A549 (cell line): ENCODE data around the gene SRPK2. TPM values are rescaled to one million over a fixed set of nuclear protein-coding genes. Genes with fewer than 3 reads are reported as not detected.

Experiments
- ATAC-seq, 2 experiments: fragments of 200-7000 bp in 1 of 2; fragments of >200 bp in 1 of 2; cut with Nextera tagmentation in 1 of 2; cut with Tn5 transposase in 1 of 2; 3 replicates each; pipeline versions ENCODE4 v1.8.0 to v1.9.1; 2018 to 2020; ENCODE audit warnings: mild to moderate bottlenecking in 1 of 2, moderate library complexity in 1 of 2
- CTCF ChIA-PET: fragments of 300-600 bp; sonication (Branson Sonifier 250); formaldehyde crosslinking; extraction: SDS; loops from one replicate; lab custom pipeline; 2021; ENCODE audit warnings: antibody characterized with exemption, inconsistent platforms; lab: Yijun Ruan, JAX
- POLR2A ChIA-PET: fragments of 350-600 bp; formaldehyde crosslinking; extraction: SDS; loops from one replicate; lab custom pipeline; 2021; ENCODE audit warnings: antibody characterized with exemption, inconsistent platforms; lab: Yijun Ruan, JAX
- DNase-seq, 2 experiments: peaks; one replicate each; pipeline versions ENCODE4 v3.0.0 to v3.0.0-alpha.2; 2011 to 2016; ENCODE audit warnings: low read depth in 1 of 2, low spot score in 1 of 2
- FAIRE-seq: peaks from 2 replicates; lab custom pipeline; 2011; peaks lifted over from hg19 to GRCh38; lab: Jason Lieb, UNC
- H3K27ac ChIP-seq, 2 experiments: fragments of >200 bp; sonication (Bioruptor Twin); formaldehyde crosslinking; 3 replicates each; pipeline ENCODE4 v1.5.1; 2016 to 2017
- H3K4me1 ChIP-seq: fragments of >200 bp; sonication (Bioruptor Twin); formaldehyde crosslinking; 3 replicates; pipeline ENCODE4 v1.6.1; 2016
- H3K4me2 ChIP-seq: fragments of >200 bp; sonication (Bioruptor Twin); formaldehyde crosslinking; 3 replicates; pipeline ENCODE4 v1.6.1; 2016
- H3K4me3 ChIP-seq: fragments of >200 bp; sonication (Bioruptor Twin); formaldehyde crosslinking; 3 replicates; pipeline ENCODE4 v1.5.1; 2016
- H3K9me3 ChIP-seq: fragments of >200 bp; sonication (Bioruptor Twin); formaldehyde crosslinking; 3 replicates; pipeline ENCODE4 v1.6.1; 2016
- CBX2 ChIP-seq: fragments of 200-600 bp; sonication (generic); IDR thresholded peaks from 2 replicates; pipeline ENCODE4 v1.6.1; 2016; ENCODE audit warnings: low read depth, mild to moderate bottlenecking, borderline replicate concordance
- CBX8 ChIP-seq: fragments of 200-600 bp; sonication (generic); IDR thresholded peaks from 2 replicates; pipeline ENCODE4 v1.6.1; 2016
- CHD4 ChIP-seq: fragments of 200-600 bp; sonication (generic); IDR thresholded peaks from 2 replicates; pipeline ENCODE4 v1.6.1; 2016; ENCODE audit warnings: antibody characterized with exemption, mild to moderate bottlenecking, borderline replicate concordance
- ELK1 ChIP-seq: fragments of 150-350 bp; IDR thresholded peaks from 2 replicates; pipeline ENCODE4 v1.6.1; 2014; ENCODE audit warnings: low read depth, mild to moderate bottlenecking, low read length
- EP300 ChIP-seq, 2 experiments: fragments of >200 bp; sonication (Bioruptor Twin); formaldehyde crosslinking; IDR thresholded peaks; 2 replicates in 1 of 2; 3 replicates in 1 of 2; pipeline ENCODE4 v1.6.1; 2016 to 2017
- FOSB ChIP-seq: fragments of 250-450 bp; sonication (Bioruptor Pico); IDR thresholded peaks from 2 replicates; pipeline ENCODE4 v1.5.0; 2020; ENCODE audit warnings: mild to moderate bottlenecking, moderate library complexity
- FOXS1 ChIP-seq: fragments of 250-450 bp; sonication (Bioruptor Pico); IDR thresholded peaks from 2 replicates; pipeline ENCODE4 v1.5.0; 2020; ENCODE audit warnings: mild to moderate bottlenecking, moderate library complexity
- HOXB13 ChIP-seq: fragments of 250-450 bp; sonication (Bioruptor Pico); IDR thresholded peaks from 2 replicates; pipeline ENCODE4 v1.5.0; 2020; ENCODE audit warnings: low read depth, mild to moderate bottlenecking, moderate library complexity
- JUN ChIP-seq, 2 experiments: fragments of >200 bp; sonication (Bioruptor Twin); formaldehyde crosslinking; IDR thresholded peaks; 2 replicates in 1 of 2; 3 replicates in 1 of 2; pipeline ENCODE4 v1.6.1; 2016 to 2017
- KDM1A ChIP-seq: fragments of 200-600 bp; sonication (generic); IDR thresholded peaks from 2 replicates; pipeline ENCODE4 v1.6.1; 2016; ENCODE audit warnings: low read depth, mild to moderate bottlenecking
- MAZ ChIP-seq: fragments of 150-350 bp; IDR thresholded peaks from 2 replicates; pipeline ENCODE4 v1.6.1; 2014; ENCODE audit warnings: antibody characterized with exemption, low read depth, low read length, borderline replicate concordance
- MYC ChIP-seq: IDR thresholded peaks from 2 replicates; pipeline ENCODE4 v1.6.1; 2012; ENCODE audit warnings: mild to moderate bottlenecking, inconsistent platforms, low read length, improper control_type of control experiment, borderline replicate concordance
- RAD21 ChIP-seq, 2 experiments: fragments of >200 bp in 1 of 2; sonication (Bioruptor Twin) in 1 of 2; formaldehyde crosslinking in 1 of 2; IDR thresholded peaks in 1 of 2; conservative IDR thresholded peaks in 1 of 2; 2 replicates in 1 of 2; 3 replicates in 1 of 2; pipeline ENCODE4 v1.6.1; 2012 to 2018; ENCODE audit warnings: inconsistent platforms in 1 of 2
- RCOR1 ChIP-seq: fragments of 150-350 bp; IDR thresholded peaks from 2 replicates; pipeline ENCODE4 v1.6.1; 2014; ENCODE audit warnings: antibody characterized with exemption, low read length, low read depth
- RFX5 ChIP-seq: fragments of 450-650 bp; IDR thresholded peaks from 2 replicates; pipeline ENCODE4 v1.7.1; 2014; ENCODE audit warnings: antibody characterized with exemption, mild to moderate bottlenecking, moderate library complexity
- RNF2 ChIP-seq: fragments of 200-600 bp; sonication (generic); IDR thresholded peaks from 2 replicates; pipeline ENCODE4 v1.6.1; 2016; ENCODE audit warnings: low read depth, mild to moderate bottlenecking, antibody characterized with exemption, moderate library complexity, borderline replicate concordance
- SMC3 ChIP-seq: fragments of >200 bp; sonication (Bioruptor Twin); formaldehyde crosslinking; IDR thresholded peaks from 3 replicates; pipeline ENCODE4 v1.6.1; 2018; ENCODE audit warnings: inconsistent platforms
- SREBF2 ChIP-seq: fragments of 450-650 bp; IDR thresholded peaks from 2 replicates; pipeline ENCODE4 v1.6.1; 2014; ENCODE audit warnings: mild to moderate bottlenecking, moderate library complexity
- TFCP2L1 ChIP-seq: fragments of 250-450 bp; sonication (Bioruptor Pico); IDR thresholded peaks from 2 replicates; pipeline ENCODE4 v1.5.0; 2021; ENCODE audit warnings: mild to moderate bottlenecking
- ZC3H11A ChIP-seq: fragments of 450-650 bp; IDR thresholded peaks from 2 replicates; pipeline ENCODE4 v1.6.1; 2014; ENCODE audit warnings: antibody characterized with exemption, mild to moderate bottlenecking
- ZNF302 ChIP-seq: fragments of 250-450 bp; sonication (Bioruptor Pico); IDR thresholded peaks from 2 replicates; pipeline ENCODE4 v1.9.0; 2021; ENCODE audit warnings: inconsistent platforms, mild to moderate bottlenecking, moderate library complexity
- WGBS: methylation state at CpG from one replicate; pipeline ENCODE4 v1.1.6; 2017; ENCODE audit errors: missing lambda C conversion rate; 5-methylcytosine and 5-hydroxymethylcytosine counted together
- polyA plus RNA-seq, 4 experiments: library from polyadenylated mRNA; depleted of rRNA in 3 of 4; stranded (reverse); fragments of >200 nt; fragmentation: RNase III in 1 of 4; extraction: RNeasy Plus Mini Kit Qiagen cat#74134 plus additional on column Dnase treatment in 1 of 4; gene quantifications; 2 replicates in 3 of 4; 3 replicates in 1 of 4; pipeline ENCODE4 v1.2.3, GENCODE V29; 2011 to 2017
- TF ChIP-seq, protein P1 (sequence below): fragments of >200 bp; sonication (Bioruptor Twin); formaldehyde crosslinking; IDR thresholded peaks from 3 replicates; pipeline ENCODE4 v1.5.1; 2016
- TF ChIP-seq, protein P2 (sequence below): IDR thresholded peaks from 2 replicates; pipeline ENCODE4 v1.6.1; 2012; ENCODE audit warnings: low read depth, borderline replicate concordance
- TF ChIP-seq, protein P3 (sequence below): IDR thresholded peaks from 2 replicates; pipeline ENCODE4 v1.6.1; 2012

The SRPK2 gene
- polyA plus RNA-seq, 2 of the 4 experiments (the other 2 are of a cell fraction) = 23.0 to 30.9 TPM

DNA sequence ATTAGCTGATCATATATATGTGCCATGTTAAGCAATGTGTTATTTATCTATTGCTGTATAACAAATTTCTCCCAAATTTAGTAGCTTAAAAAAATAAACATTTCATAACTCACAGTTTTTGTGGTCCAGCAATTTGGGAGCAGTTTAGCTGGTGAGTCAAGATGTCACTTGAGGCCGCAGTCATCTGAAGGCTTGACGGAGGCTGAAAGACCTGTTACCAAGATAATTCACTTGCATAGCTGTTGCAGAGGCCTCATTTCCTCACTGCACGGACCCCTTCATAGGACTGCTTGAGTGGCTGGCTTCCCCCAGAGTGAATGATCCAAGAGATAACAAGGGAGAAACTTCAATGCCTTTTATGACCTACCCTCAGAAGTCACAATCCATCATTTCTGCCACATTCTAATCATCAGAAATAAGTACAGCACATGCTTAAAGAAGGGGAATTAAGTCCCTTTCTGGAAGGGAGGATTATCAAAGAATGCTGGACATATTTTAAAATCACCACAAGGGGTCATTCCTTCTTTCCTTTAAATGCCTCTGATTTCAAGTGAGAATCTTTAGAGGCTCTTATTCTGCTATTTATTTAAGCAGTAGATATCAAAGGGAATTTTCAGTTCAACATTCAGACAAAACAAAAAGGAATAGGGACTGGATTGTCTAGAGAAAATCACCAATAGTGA is 10.5 kb upstream of the SRPK2 start:
- Histone ChIP-seq H3K4me1 (peaks cover 14% of the 10 kb centered on the region), H3K4me2 (no peak overlapping the region), H3K27ac (no peak overlapping the region), H3K4me3 (no peak overlapping the region), H3K9me3 (no peaks in the 10 kb centered on the region)
- no peak for FAIRE-seq
- POLR2A ChIA-PET = no interaction called here
- peak in 1 of 2 experiments; percentile 32 for DNase-seq
- peak; percentile 44 to 51; a peak in 3 of 6 replicates for ATAC-seq
- TF ChIP-seq RCOR1 (no peak), RAD21 (conservative IDR thresholded peaks at IDR 0.05 in 1 of 2, IDR thresholded peaks at IDR 0.05 in 1 of 2) (peak; percentile 40 to 51; a peak in 4 of 5 replicates), SMC3 (peak; percentile 53; the same call in 1 of the 3 replicates)
- TF ChIP-seq, protein P1, sequence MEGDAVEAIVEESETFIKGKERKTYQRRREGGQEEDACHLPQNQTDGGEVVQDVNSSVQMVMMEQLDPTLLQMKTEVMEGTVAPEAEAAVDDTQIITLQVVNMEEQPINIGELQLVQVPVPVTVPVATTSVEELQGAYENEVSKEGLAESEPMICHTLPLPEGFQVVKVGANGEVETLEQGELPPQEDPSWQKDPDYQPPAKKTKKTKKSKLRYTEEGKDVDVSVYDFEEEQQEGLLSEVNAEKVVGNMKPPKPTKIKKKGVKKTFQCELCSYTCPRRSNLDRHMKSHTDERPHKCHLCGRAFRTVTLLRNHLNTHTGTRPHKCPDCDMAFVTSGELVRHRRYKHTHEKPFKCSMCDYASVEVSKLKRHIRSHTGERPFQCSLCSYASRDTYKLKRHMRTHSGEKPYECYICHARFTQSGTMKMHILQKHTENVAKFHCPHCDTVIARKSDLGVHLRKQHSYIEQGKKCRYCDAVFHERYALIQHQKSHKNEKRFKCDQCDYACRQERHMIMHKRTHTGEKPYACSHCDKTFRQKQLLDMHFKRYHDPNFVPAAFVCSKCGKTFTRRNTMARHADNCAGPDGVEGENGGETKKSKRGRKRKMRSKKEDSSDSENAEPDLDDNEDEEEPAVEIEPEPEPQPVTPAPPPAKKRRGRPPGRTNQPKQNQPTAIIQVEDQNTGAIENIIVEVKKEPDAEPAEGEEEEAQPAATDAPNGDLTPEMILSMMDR = peak; percentile 49
- CTCF ChIA-PET = interaction anchor here (0.7 to 4.8 kb wide), 19 partner anchors 9 to 454 kb away, joined by 3 to 42 read pairs (median 3); partner anchors contain the start of gene RINT1
- WGBS = 82% methylated on average over 3 of the region's 3 CpGs

GRCh38 chr7:105396566-105396965 is 7.8 kb upstream of the SRPK2 start:
- 93% methylated on average over 3 of the region's 3 CpGs for WGBS
- H3K4me2 ChIP-seq = no peak overlapping the region
- POLR2A ChIA-PET = interaction anchor here (0.7 kb wide), 1 partner anchor 69 kb away, joined by 3 read pairs; no protein-coding TSS in a partner anchor
- no peaks in the 10 kb centered on the region for H3K9me3 ChIP-seq
- ATAC-seq (no peak), DNase-seq (no peak), FAIRE-seq (no peak)
- H3K4me1 ChIP-seq = no peaks in the 10 kb centered on the region; the same call in 2 of the 3 replicates
- CTCF ChIA-PET = interaction anchor here (0.9 kb wide), 1 partner anchor 415 kb away, joined by 3 read pairs; no protein-coding TSS in a partner anchor
- H3K27ac ChIP-seq = no peak overlapping the region
- TF ChIP-seq RFX5 (no peak), ELK1 (no peak), FOSB (CRISPR knock-in tag) (no peak), SREBF2 (no peak), RNF2 (no peak), MAZ (no peak)
- TF ChIP-seq, protein P2, sequence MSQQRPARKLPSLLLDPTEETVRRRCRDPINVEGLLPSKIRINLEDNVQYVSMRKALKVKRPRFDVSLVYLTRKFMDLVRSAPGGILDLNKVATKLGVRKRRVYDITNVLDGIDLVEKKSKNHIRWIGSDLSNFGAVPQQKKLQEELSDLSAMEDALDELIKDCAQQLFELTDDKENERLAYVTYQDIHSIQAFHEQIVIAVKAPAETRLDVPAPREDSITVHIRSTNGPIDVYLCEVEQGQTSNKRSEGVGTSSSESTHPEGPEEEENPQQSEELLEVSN = no peak
- H3K4me3 ChIP-seq = no peak overlapping the region

GRCh38 chr7:105391429-105391828 is 2.7 kb upstream of the SRPK2 start:
- ChIA-PET POLR2A (no interaction called here), CTCF (no interaction called here)
- no peak overlapping the region for H3K4me2 ChIP-seq
- TF ChIP-seq FOXS1 (CRISPR knock-in tag) (no peak), MYC (no peak), ZC3H11A (no peak), HOXB13 (CRISPR knock-in tag) (no peak), TFCP2L1 (CRISPR knock-in tag) (no peak), RNF2 (no peak), CBX8 (no peak), CBX2 (no peak), CHD4 (no peak), EP300 (IDR thresholded peaks at IDR 0.05) (no peak), FOSB (CRISPR knock-in tag) (no peak), ZNF302 (CRISPR knock-in tag) (no peak), JUN (IDR thresholded peaks at IDR 0.05) (no peak), KDM1A (no peak)
- TF ChIP-seq, protein P3, sequence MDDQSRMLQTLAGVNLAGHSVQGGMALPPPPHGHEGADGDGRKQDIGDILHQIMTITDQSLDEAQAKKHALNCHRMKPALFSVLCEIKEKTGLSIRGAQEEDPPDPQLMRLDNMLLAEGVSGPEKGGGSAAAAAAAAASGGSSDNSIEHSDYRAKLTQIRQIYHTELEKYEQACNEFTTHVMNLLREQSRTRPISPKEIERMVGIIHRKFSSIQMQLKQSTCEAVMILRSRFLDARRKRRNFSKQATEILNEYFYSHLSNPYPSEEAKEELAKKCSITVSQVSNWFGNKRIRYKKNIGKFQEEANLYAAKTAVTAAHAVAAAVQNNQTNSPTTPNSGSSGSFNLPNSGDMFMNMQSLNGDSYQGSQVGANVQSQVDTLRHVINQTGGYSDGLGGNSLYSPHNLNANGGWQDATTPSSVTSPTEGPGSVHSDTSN = no peak
- TF ChIP-seq, all 56 proteins: peak for 0
- WGBS = 83% methylated on average over 5 of the region's 5 CpGs
- no peak for FAIRE-seq
- H3K27ac ChIP-seq = no peak overlapping the region
- no peaks in the 10 kb centered on the region for H3K9me3 ChIP-seq
- no peak overlapping the region for H3K4me3 ChIP-seq
- H3K4me1 ChIP-seq = peaks cover 13% of the 10 kb centered on the region
- no peak for ATAC-seq
- no peak for DNase-seq
